HepG2 (cell line): ENCODE data around the gene SMIM36. TPM values are rescaled to one million over a fixed set of nuclear protein-coding genes. Genes with fewer than 3 reads are reported as not detected.
A peak's percentile ranks its signal among the peaks of the same experiment; 100 is the strongest.

ENCODE experiments used
- ARNT2 ChIP-seq: sonication (generic); formaldehyde crosslinking; IDR thresholded peaks from 2 replicates; pipeline ENCODE4 v1.8.0; 2022; ENCODE audit warnings: mild to moderate bottlenecking, low read depth, missing genetic modification reagents, moderate library complexity
- ATRX ChIP-seq: sonication (generic); formaldehyde crosslinking; IDR thresholded peaks from 2 replicates; pipeline ENCODE4 v1.4.0; 2020; ENCODE audit warnings: missing genetic modification reagents, borderline replicate concordance
- KLF12 ChIP-seq: sonication (generic); formaldehyde crosslinking; IDR thresholded peaks from 2 replicates; pipeline ENCODE4 v1.4.0; 2020; ENCODE audit warnings: missing genetic modification reagents, borderline replicate concordance
- NFE2 ChIP-seq: sonication (generic); formaldehyde crosslinking; IDR thresholded peaks from 2 replicates; pipeline ENCODE4 v1.4.0; 2020; ENCODE audit warnings: missing genetic modification reagents
- PCBP2 ChIP-seq: fragments of 200-400 bp; formaldehyde crosslinking; optimal IDR thresholded peaks from 2 replicates; pipeline ENCODE3; 2018; ENCODE audit warnings: low read length, low read depth; ENCODE audit not compliant: poor library complexity, severe bottlenecking
- RARA ChIP-seq: IDR thresholded peaks from 2 replicates; pipeline ENCODE4 v1.6.1; 2016; ENCODE audit warnings: missing genetic modification reagents, missing compliant biosample characterization
- SNRNP70 ChIP-seq: fragments of 200-400 bp; formaldehyde crosslinking; IDR thresholded peaks from 2 replicates; pipeline ENCODE4 v1.6.1; 2017; ENCODE audit warnings: mild to moderate bottlenecking, low read depth, low read length, moderate library complexity
- ZNF430 ChIP-seq: sonication (generic); formaldehyde crosslinking; IDR thresholded peaks from 2 replicates; pipeline ENCODE4 v1.9.0; 2021; ENCODE audit warnings: mild to moderate bottlenecking, missing genetic modification reagents
- ZNF543 ChIP-seq: sonication (generic); formaldehyde crosslinking; IDR thresholded peaks from 2 replicates; pipeline ENCODE4 v1.4.0; 2020; ENCODE audit warnings: mild to moderate bottlenecking, missing genetic modification reagents
- ZNF556 ChIP-seq: sonication (generic); formaldehyde crosslinking; IDR thresholded peaks from 2 replicates; pipeline ENCODE4 v1.4.0; 2020; ENCODE audit warnings: mild to moderate bottlenecking, missing genetic modification reagents, borderline replicate concordance
- ZNF672 ChIP-seq: sonication (generic); formaldehyde crosslinking; IDR thresholded peaks from 2 replicates; pipeline ENCODE4 v1.8.1; 2022; ENCODE audit warnings: missing genetic modification reagents
- ZNF883 ChIP-seq: sonication (generic); formaldehyde crosslinking; IDR thresholded peaks from 2 replicates; pipeline ENCODE4 v1.5.1; 2020; ENCODE audit warnings: mild to moderate bottlenecking, missing genetic modification reagents; ENCODE audit errors: not compliant biosample characterization
- polyA plus RNA-seq, 8 experiments: library from polyadenylated mRNA; depleted of rRNA in 3 of 8; stranded (reverse) in 7 of 8; unstranded in 1 of 8; fragments of >200 nt; fragmentation: Illumina TruSeq in 4 of 8; extraction: Trizol in 4 of 8; gene quantifications; 2 replicates each; pipeline versions ENCODE4 v1.2.1 to v1.2.3, GENCODE V29; 2011 to 2016; ENCODE audit warnings: low read depth in 4 of 8, missing spikeins in 1 of 8, mixed read lengths in 1 of 8; ENCODE audit not compliant: insufficient read depth in 1 of 8
- total RNA-seq, 5 experiments: library from RNA; depleted of rRNA; stranded (reverse); fragments of >200 nt; fragmentation: Illumina TruSeq; extraction: Trizol; gene quantifications; 2 replicates each; pipeline ENCODE4 v1.2.3, GENCODE V29; 2016; ENCODE audit warnings: low read depth in 1 of 5
- TF ChIP-seq, protein P1 (sequence below): sonication (generic); formaldehyde crosslinking; IDR thresholded peaks from 2 replicates; pipeline ENCODE4 v1.4.0; 2020; ENCODE audit warnings: missing genetic modification reagents
- TF ChIP-seq, protein P2 (sequence below): sonication (generic); formaldehyde crosslinking; conservative IDR thresholded peaks from 2 replicates; pipeline ENCODE4 v1.8.0; 2022; ENCODE audit warnings: missing genetic modification reagents
- TF ChIP-seq, protein P3 (sequence below): sonication (generic); formaldehyde crosslinking; IDR thresholded peaks from 2 replicates; pipeline ENCODE4 v1.9.0; 2021; ENCODE audit warnings: missing genetic modification reagents, mild to moderate bottlenecking, borderline replicate concordance
- TF ChIP-seq, protein P4 (sequence below): IDR thresholded peaks from 2 replicates; pipeline ENCODE4 v1.6.1; 2016; ENCODE audit warnings: low read depth, missing genetic modification reagents, missing compliant biosample characterization
- TF ChIP-seq, protein P5 (sequence below): sonication (generic); formaldehyde crosslinking; IDR thresholded peaks from 2 replicates; pipeline ENCODE4 v1.5.0; 2020; ENCODE audit warnings: missing genetic modification reagents

SMIM36 gene
- total and polyA plus RNA-seq, 2 of the 13 experiments (the other 11 are each of a cell fraction or from before 2014, with no cell fraction given), result not detected

DNA sequence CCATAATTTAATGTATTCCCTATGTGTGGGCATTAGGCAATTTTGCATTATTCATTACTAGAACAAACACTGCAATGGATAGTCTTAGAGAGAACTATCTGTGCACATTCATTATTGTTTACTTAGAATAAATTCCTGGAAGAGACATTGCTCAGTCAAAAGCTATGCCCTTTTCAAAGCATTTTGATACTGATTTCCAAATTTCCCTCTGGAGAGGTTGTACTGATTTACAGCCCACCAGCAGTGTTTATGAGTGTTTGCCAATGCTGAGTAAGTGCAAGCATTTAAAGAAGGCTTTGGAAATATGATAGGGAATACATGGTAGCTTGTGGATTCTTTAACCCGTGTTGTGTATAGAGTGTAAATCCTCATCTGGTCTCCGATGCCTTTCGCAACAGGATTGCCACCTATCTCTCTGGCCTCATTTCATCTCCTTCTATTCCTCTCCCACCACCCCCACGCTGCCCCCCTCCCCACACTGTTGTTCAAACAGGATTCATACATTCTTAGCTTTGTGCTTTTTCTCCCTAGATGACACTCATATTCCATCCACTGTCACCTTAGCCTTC lies 56.3 kb downstream of the SMIM36 start (continued):
- TF ChIP-seq, protein P1, sequence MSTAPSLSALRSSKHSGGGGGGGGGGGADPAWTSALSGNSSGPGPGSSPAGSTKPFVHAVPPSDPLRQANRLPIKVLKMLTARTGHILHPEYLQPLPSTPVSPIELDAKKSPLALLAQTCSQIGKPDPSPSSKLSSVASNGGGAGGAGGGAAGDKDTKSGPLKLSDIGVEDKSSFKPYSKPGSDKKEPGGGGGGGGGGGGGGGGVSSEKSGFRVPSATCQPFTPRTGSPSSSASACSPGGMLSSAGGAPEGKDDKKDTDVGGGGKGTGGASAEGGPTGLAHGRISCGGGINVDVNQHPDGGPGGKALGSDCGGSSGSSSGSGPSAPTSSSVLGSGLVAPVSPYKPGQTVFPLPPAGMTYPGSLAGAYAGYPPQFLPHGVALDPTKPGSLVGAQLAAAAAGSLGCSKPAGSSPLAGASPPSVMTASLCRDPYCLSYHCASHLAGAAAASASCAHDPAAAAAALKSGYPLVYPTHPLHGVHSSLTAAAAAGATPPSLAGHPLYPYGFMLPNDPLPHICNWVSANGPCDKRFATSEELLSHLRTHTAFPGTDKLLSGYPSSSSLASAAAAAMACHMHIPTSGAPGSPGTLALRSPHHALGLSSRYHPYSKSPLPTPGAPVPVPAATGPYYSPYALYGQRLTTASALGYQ (CRISPR knock-in tag), result peak; percentile 67; the same call in 1 of the 2 replicates
- peak; percentile 67; the same call in 1 of the 2 replicates for TF ChIP-seq RARA (CRISPR knock-in tag)
- TF ChIP-seq ZNF430 (CRISPR knock-in tag), result no peak
- TF ChIP-seq ZNF556 (CRISPR knock-in tag), result no peak
- no peak for TF ChIP-seq NFE2 (CRISPR knock-in tag)
- TF ChIP-seq, protein P2, sequence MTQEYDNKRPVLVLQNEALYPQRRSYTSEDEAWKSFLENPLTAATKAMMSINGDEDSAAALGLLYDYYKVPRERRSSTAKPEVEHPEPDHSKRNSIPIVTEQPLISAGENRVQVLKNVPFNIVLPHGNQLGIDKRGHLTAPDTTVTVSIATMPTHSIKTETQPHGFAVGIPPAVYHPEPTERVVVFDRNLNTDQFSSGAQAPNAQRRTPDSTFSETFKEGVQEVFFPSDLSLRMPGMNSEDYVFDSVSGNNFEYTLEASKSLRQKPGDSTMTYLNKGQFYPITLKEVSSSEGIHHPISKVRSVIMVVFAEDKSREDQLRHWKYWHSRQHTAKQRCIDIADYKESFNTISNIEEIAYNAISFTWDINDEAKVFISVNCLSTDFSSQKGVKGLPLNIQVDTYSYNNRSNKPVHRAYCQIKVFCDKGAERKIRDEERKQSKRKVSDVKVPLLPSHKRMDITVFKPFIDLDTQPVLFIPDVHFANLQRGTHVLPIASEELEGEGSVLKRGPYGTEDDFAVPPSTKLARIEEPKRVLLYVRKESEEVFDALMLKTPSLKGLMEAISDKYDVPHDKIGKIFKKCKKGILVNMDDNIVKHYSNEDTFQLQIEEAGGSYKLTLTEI (CRISPR knock-in tag), result no peak
- no peak for TF ChIP-seq ZNF883 (CRISPR knock-in tag)
- TF ChIP-seq ZNF543 (CRISPR knock-in tag), result no peak
- no peak for TF ChIP-seq ZNF672 (CRISPR knock-in tag)
- peak; percentile 55 for TF ChIP-seq ARNT2
- TF ChIP-seq, protein P3, sequence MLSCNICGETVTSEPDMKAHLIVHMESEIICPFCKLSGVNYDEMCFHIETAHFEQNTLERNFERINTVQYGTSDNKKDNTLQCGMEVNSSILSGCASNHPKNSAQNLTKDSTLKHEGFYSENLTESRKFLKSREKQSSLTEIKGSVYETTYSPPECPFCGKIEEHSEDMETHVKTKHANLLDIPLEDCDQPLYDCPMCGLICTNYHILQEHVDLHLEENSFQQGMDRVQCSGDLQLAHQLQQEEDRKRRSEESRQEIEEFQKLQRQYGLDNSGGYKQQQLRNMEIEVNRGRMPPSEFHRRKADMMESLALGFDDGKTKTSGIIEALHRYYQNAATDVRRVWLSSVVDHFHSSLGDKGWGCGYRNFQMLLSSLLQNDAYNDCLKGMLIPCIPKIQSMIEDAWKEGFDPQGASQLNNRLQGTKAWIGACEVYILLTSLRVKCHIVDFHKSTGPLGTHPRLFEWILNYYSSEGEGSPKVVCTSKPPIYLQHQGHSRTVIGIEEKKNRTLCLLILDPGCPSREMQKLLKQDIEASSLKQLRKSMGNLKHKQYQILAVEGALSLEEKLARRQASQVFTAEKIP (CRISPR knock-in tag), result no peak
- no peak for TF ChIP-seq KLF12 (CRISPR knock-in tag)
- TF ChIP-seq ATRX (CRISPR knock-in tag), result no peak
- TF ChIP-seq, protein P4, sequence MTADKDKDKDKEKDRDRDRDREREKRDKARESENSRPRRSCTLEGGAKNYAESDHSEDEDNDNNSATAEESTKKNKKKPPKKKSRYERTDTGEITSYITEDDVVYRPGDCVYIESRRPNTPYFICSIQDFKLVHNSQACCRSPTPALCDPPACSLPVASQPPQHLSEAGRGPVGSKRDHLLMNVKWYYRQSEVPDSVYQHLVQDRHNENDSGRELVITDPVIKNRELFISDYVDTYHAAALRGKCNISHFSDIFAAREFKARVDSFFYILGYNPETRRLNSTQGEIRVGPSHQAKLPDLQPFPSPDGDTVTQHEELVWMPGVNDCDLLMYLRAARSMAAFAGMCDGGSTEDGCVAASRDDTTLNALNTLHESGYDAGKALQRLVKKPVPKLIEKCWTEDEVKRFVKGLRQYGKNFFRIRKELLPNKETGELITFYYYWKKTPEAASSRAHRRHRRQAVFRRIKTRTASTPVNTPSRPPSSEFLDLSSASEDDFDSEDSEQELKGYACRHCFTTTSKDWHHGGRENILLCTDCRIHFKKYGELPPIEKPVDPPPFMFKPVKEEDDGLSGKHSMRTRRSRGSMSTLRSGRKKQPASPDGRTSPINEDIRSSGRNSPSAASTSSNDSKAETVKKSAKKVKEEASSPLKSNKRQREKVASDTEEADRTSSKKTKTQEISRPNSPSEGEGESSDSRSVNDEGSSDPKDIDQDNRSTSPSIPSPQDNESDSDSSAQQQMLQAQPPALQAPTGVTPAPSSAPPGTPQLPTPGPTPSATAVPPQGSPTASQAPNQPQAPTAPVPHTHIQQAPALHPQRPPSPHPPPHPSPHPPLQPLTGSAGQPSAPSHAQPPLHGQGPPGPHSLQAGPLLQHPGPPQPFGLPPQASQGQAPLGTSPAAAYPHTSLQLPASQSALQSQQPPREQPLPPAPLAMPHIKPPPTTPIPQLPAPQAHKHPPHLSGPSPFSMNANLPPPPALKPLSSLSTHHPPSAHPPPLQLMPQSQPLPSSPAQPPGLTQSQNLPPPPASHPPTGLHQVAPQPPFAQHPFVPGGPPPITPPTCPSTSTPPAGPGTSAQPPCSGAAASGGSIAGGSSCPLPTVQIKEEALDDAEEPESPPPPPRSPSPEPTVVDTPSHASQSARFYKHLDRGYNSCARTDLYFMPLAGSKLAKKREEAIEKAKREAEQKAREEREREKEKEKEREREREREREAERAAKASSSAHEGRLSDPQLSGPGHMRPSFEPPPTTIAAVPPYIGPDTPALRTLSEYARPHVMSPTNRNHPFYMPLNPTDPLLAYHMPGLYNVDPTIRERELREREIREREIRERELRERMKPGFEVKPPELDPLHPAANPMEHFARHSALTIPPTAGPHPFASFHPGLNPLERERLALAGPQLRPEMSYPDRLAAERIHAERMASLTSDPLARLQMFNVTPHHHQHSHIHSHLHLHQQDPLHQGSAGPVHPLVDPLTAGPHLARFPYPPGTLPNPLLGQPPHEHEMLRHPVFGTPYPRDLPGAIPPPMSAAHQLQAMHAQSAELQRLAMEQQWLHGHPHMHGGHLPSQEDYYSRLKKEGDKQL (CRISPR knock-in tag), result no peak
- TF ChIP-seq PCBP2, result no peak
- no peak for TF ChIP-seq SNRNP70
- TF ChIP-seq, protein P5, sequence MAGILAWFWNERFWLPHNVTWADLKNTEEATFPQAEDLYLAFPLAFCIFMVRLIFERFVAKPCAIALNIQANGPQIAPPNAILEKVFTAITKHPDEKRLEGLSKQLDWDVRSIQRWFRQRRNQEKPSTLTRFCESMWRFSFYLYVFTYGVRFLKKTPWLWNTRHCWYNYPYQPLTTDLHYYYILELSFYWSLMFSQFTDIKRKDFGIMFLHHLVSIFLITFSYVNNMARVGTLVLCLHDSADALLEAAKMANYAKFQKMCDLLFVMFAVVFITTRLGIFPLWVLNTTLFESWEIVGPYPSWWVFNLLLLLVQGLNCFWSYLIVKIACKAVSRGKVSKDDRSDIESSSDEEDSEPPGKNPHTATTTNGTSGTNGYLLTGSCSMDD (CRISPR knock-in tag), result no peak
